OCI-LY3 (cell line): ENCODE data around the gene ITFG1.
"Not testable (repeated sequence)": the region's sequence is repeated elsewhere in the genome, so short reads cannot be mapped to it uniquely, and the experiment has no call there.

Experiments
- EZH2phosphoT487 ChIP-seq: fragments of 200-600 bp; shearing (Covaris generic); IDR thresholded peaks from 2 replicates; pipeline ENCODE4 v1.6.1; 2018; ENCODE audit warnings: antibody characterized with exemption, mixed run types, low read depth
- TF ChIP-seq, protein P1 (sequence below): fragments of 200-600, 300-600 bp; sonication (generic); IDR thresholded peaks from 2 replicates; pipeline ENCODE4 v1.5.1; 2014; ENCODE audit warnings: antibody characterized with exemption, low read length, low read depth

DNA sequence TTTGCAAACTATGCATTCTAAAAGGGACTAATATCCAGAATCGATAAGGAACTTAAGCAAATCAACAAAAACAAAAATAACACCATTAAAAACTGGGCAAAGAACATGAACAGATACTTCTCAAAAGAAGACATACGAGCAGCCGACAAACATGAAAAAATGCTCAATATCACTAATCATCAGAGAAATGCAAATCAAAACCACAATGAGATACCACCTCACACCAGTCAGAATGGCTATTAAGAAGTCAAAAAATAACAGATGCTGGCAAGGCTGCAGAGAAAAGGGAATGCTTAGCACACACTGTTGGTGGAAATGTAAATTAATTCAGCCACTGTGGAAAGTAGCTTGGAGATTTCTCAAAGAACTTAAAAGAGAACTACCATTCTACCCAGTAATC, 130.3 kb downstream of the ITFG1 start:
- TF ChIP-seq, protein P1, sequence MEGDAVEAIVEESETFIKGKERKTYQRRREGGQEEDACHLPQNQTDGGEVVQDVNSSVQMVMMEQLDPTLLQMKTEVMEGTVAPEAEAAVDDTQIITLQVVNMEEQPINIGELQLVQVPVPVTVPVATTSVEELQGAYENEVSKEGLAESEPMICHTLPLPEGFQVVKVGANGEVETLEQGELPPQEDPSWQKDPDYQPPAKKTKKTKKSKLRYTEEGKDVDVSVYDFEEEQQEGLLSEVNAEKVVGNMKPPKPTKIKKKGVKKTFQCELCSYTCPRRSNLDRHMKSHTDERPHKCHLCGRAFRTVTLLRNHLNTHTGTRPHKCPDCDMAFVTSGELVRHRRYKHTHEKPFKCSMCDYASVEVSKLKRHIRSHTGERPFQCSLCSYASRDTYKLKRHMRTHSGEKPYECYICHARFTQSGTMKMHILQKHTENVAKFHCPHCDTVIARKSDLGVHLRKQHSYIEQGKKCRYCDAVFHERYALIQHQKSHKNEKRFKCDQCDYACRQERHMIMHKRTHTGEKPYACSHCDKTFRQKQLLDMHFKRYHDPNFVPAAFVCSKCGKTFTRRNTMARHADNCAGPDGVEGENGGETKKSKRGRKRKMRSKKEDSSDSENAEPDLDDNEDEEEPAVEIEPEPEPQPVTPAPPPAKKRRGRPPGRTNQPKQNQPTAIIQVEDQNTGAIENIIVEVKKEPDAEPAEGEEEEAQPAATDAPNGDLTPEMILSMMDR: not testable (repeated sequence)
- not testable (repeated sequence) for TF ChIP-seq EZH2phosphoT487
